ENCODE measurements around the gene TM4SF20.
"Not testable (repeated sequence)": the region's sequence is repeated elsewhere in the genome, so short reads cannot be mapped to it uniquely, and the experiment has no call there.

TM4SF20 gene

DNA sequence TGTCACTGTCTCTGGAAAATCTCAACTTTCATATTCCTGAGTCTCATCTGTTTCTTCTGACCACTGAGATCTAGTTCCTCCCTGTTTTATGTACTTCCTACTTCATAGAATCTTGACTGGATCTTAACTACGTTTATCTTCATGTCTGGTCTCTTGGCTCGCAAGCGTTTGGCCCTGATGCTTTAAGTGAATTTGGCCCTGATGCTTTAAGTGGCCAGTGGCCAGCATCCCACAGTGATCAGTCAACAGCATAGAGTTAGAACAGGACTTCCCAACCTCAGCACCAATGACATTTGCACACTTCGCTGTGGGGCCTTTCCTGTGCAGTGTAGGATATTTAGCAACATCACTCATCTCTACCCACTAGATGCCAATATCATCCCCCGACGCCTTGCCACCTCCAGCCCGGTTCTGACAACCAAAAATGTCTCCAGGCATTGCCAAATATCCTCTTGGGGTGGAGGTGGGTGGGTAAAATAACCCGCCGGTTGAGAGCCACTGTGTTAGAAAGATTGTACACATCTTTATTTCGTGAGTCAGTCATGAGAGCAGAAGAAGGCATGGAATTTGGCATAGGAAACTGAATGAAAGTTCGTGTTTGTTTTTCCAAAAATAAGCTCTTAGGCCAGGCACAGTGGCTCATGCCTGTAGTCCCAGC, 12.2 kb downstream of the TM4SF20 start:
- DNase-seq: no peak

DNA sequence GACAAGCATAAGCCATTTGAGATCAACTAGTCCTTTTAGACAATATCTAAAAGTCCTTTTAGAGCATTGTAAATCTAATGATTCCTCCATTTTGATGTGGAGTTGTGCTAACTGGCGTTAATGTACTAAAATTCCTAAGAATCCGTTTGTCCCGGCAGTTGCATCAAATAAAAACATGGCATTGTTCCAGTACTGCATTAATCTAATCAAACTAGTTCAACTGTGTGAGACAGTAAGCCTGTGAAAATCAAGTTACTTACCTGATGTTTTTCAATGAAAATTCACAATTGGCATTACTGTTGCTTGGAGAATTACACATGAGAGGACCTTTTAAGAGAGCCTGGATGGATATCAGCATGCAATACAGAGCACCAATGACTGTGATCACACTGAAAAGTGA, 13.3 kb downstream of the TM4SF20 start:
- DNase-seq: no peak

DNA sequence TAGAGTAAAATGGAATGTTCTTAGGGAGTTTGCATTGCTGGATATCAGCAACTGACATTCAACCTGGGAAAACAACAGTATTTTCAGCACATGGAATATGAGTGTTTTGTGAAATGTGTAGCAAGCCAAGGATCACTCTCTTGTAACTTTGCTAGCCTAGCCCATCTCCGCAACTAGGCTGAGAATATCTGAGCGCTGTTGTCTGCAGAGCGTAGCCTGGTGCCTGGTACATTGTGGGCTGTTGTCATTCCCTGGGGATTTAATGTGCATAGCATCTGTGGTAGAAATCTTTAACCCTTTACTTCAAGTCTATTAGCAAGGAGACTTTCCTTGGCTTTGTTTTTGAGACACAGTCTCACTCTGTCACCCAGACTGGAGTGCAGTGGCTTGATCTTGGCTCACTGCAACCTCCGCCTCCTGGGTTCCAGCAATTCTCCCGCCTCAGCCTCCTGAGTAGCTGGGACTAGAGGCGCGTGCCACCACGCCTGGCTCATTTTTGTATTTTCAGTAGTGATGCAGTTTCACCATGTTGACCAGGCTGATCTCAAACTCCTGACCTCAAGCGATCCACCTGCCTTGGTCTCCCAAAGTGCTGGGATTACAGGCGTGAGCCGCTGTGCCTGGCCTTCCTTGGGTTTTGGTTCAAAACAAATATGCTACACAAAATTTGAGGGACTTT, 14.4 kb downstream of the TM4SF20 start:
- DNase-seq: not testable (repeated sequence)

DNA sequence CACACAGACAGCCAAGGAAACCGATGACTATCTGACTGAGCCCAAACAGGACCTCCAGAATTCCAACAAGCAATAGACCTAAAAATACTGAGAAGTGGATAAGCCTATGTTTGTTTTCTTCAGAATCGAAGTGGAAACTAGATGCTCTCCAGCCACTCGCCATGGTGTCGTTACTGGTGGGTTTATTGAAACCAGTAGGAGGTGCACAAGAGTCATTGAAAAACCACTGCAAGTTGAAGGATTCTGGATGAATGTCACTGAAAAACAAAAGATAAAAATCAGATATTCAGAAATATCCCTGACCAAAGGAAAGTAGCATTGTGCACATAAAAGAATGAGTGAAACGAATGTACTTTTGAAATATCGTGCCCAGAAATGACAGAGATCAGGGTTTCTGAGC, 15.3 kb downstream of the TM4SF20 start:
- no peak for DNase-seq

DNA sequence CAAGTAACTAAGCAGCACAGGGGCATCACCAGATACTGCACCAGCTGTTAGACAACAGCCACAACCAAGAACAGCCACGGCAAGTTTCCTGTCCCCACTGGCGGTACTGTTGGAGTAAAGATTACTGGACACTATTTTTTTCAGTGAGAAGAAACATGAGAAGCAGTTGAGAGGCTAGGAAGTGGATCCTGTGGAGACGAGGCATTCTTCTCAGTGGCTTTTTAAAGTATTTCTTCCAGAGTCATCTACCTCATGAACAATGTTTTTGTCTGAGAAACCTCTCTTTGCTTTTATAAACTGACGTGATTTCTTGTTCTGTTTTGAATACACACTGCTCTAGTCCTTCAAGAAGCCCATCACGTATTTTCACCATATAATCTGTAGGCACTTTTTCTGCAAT, 18.8 kb downstream of the TM4SF20 start:
- DNase-seq: no peak

DNA sequence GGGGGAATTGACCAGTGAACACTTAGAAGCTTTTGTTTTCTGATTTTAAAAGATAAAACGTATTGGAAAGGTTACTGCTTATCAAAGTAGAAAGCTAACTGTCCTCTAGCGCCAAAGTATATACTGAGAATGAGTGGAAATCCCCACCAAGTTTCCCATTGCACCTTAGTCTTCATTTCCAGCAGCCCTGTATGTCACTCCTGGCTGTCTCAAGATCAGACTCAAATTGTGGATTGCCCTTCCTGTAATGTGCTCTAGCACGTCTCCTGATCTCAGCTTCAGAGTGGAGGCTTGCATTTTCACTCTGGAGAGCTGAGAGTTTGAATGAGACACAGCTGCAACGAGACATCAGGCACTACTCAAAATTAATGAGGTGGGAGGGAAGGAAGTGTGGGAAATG, 27.5 kb downstream of the TM4SF20 start:
- no peak for DNase-seq

DNA sequence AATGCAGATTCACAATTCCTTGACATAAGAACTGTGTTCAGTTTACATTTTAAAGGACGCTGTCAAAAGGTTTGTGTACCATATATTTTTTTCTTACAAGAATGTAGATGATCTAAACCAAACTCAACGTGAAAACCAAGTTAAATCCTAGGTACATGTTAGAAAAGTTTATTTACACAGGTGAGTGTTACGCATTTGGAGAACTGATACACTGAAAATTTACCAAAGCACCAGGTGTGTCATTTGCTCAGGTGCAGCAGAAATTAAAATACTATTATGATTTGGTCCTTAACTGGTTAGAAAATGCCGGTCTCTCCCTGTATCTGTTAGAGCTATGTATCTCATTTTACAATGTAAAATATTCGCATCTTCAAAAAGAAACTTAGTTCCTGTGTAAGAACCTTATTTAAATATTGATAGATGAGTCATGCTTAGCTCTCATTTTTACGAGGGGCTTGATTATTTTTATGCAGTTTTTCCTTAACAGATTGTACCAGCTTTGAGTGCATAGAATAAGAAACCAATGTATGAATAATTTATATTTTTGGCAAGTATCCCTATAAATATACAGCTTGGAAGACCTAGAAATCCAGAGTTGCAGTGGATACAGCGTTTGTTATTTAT, 29.0 kb downstream of the TM4SF20 start:
- no peak for DNase-seq

DNA sequence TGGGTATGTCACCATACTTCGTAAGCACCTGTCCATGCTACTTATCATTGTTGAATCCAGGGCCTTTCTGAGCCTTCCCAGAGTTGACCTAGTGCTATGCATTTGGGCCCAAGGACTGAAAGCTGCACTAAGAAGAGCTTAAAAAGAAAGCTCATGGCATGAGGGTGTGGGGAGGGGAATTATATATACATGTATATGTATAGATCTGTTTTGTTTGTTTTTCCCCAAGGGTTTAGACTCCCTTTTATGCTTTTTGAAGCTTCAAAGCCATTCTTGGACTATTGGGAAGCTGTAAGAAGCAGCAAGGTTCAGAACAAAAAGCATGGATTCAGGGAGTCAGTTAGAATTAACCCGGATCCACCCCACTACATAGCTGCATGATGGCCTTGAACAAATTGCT, 30.8 kb downstream of the TM4SF20 start:
- DNase-seq: no peak

DNA sequence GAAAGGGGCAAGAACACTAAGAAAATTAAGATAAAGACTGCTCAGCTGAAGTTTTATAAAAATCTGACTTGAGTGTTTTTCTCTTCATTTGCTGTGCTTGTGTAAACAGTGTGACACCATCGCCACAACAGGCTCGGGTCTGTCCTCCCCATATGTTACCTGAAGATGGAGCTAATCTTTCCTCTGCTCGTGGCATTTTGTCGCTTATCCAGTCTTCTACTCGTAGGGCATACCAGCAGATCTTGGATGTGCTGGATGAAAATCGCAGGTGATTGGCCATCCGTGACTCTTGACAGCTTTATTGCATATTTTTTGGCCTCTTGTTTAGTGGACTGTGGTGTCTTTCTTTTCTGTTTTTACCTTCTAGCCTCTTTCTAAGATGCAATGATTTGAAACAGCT, 32.0 kb downstream of the TM4SF20 start:
- DNase-seq: no peak

DNA sequence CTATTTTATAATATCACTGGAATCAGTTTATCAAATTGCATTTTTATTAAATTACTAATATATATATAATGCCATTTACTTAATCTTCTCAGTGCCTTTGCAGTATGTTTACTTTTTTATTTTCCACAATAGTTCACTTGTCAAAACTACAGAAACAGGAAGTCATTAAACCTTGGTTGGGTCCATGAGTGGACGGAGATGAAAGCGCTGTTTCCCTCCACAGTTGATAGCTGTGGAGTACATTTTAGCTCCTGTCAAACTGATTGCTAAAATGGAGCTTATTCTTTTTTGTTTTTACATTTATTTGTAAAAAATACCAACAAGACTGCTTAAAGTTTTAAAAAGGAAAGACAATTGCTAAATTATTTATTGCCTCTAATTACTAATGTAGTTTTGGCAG, 34.9 kb downstream of the TM4SF20 start:
- DNase-seq: no peak

DNA sequence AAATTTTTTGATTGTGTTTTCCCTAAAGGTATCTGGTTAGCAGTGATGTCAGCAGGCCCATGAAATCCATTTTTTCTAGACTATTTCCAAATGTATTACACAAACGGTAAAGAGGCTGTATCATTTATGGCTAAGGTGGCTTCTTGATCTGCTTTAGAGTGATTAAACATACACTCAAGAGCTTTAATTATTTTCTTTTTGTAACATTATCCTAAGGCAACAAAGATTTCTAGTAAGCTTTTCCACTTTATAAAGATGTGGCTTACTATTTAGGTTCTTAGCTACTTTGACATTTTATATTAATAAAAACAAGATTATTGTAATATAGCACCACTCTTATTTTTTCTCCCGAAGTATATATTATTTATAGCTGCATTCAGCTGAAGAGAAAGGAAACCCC, 37.6 kb downstream of the TM4SF20 start:
- no peak for DNase-seq

DNA sequence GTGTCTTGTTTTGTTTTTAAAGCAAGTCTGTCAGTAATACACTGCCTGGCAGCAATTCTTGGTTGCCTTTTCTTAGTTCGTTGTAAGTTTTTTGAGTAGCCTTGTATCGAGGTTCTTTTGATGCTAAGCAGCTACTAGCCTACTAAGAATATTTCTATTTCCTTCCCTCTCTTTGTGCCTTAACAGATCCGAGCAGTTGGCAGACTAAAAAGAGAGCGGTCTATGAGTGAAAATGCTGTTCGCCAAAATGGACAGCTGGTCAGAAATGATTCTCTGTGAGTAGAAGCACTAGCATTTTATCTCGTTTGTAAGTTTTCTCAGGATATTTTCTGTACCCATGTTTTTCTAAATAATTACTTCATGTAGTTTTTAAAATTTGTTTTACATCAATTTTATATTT, 39.0 kb downstream of the TM4SF20 start:
- no peak for DNase-seq

DNA sequence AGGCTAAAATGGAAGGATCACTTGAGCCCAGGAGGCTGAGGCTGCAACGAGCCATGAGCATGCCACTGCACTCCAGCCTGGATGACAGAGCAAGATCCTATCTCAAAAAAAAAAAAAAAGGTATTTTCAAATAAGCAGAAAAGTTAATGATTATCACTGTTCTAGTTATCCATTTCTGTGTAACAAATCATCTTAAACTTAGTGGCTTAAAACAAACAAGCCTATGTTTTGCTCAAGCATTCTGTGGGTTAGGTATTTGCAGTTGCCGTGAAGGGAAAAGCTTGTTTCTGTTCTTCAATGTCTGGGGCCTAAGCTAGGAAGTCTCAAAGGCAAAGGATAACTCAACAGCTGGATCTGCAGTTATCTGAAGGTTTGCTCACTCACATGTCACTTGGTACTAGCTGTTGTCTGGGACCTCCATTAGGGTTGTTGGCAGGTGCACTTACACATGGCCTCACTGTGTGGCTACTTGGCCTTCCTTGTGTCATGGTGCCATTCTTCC, 40.0 kb downstream of the TM4SF20 start:
- DNase-seq: no peak

DNA sequence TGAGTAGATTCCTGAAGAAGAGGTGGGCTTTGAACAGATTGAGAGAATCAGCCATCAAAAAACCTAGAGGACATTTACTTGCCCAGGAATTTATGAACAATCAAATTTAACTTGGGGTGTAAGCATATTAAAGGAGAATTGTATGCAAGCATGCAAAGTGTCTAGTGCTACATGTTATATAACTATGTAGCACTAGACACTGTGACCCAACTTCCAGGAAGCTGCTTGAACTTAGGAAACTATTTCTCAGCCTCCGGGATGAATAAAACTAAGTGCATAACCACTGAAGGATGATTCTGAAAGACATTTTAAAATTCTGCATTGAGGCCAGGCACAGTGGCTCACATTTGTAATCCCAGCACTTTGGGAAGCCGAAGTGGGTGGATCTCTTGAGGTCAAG, 41.7 kb downstream of the TM4SF20 start:
- DNase-seq: no peak

DNA sequence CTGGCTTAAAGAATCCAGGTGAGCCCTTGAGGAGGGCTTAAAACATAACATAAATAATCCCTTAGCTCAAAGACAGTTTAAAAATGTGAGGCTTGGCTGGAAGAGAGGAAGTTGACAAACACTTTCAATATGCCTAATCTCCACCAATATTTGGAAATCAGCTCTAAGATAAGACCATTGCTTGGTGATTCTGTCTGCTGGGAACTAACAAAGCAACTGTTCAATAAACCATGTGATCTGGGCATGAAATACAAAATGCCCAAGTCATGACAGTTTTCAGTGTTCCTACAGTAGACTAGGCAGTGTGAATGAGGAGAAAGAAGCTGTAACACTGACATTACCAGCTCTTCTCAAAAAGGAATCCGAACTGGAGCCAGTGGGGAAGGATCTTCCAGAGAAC, 43.4 kb downstream of the TM4SF20 start:
- DNase-seq: peak; percentile 39

DNA sequence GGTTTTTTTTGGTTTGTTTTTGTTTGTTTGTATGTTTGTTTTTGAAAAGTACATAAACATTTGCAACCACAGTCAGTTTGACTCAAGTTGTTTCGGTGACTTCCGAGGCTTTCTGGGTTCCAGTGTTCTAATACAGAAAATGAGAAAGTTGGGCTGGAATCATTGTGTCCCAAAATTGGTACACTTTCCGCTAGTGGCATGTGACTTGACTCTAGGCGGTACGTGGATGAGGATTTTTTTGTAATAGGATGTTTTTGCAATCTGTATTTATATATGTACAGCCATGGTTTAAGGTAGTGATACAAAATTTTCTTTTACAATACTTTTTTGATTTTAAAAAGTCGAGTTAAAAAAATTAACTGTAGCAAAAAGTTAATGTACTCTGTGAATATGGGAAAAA, 52.3 kb downstream of the TM4SF20 start:
- no peak for DNase-seq

DNA sequence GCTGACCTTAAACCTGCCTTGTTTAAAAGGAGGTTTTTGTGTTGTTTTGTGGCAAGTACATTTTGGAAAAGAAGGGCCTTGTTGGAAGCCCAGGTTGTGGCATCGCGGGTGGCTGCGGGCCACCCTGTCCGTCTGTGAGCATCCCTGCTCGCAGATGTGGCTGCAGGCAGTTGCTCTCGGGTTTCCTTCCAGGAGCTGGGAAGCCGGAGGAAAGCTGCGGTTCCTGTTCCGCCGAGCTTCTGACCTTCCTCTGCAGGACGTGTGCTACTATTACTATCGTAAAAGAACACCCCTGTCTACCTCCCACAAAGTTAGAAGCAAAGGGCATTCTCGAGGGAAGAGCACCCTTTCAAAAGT, 53.3 kb downstream of the TM4SF20 start:
- DNase-seq: no peak

DNA sequence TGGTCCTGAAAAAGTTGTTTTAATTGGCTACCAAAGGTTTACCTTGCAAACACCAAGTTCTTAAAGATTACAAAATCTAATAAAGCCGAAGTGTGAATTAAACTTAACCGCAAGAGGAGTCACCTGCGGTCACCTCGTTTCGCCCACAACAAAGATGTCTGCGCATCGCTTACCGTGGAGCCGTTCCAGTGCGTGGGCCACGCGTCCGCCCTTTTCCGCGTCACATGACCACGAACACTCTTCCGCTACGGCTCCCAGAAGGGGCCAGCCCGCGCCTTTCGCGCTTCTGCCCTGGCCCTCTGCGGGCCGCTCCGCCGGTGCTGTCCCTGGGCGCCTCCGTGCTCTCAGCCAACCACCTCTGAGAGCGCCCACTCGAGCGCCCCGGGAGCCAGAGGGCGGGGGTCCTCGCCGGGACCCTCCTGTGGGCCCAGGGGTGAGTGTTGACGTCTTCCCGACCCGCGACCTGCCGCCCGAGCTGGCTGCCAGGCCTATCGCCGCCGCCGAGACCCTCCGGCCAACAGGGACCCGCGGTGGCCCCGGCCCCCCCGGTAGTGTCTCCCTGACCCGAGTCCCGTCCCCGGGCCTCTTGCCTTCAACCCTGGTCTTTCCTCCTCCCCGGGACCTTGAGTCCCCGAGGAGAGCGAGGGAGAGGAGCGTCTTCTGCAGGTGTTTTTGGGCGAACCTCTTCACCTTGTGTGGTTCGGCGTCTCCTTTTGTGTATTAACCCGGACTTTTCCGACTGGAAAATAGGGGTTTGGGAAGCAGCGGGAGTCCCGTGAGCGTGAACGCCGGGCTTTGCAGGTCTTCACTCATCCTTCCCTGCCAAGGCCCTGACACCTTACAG, 53.9 kb downstream of the TM4SF20 start, which contains the start of gene MFF:
Gene MFF (plus strand): TSS at position 257 of the 844 bp plus-strand sequence. CDS start 5,415 bp downstream, outside the sequence.
- DNase-seq: peak; percentile 50

DNA sequence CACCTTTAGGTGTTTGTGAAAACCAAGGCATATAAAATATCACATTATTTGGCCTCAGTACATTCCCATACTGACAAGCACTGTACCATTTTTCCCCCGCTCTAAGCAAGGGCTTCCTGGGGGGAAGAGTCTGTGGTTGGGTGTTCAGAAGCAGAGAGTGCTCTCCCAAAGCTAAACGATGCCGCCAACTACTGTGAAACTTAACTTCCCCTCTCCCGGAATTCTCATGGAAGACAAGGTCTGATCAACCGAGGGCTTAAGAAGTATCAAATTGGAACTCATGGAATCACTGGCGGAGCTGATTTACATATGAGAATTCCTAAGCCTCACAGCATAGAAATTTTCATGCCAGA, 54.5 kb downstream of the TM4SF20 start:
- no peak for DNase-seq

DNA sequence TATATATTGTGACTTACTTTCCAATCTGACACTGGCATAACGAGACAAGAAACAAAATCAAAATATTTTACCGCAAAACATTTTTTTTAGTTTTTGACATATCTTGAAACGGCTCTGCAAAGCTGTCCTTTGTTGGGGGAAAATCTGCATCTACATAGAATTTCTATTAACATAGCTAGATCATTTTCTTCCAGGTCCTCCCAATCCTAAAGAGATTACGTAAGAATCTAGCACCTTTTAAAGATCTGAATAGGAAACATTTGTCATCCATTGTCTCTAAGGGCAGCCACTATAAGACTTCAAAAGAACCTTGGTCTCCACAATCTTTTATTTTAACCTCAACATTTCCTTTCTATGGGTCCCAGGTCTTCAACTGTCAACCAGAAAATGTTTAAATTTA, 55.3 kb downstream of the TM4SF20 start:
- no peak for DNase-seq

DNA sequence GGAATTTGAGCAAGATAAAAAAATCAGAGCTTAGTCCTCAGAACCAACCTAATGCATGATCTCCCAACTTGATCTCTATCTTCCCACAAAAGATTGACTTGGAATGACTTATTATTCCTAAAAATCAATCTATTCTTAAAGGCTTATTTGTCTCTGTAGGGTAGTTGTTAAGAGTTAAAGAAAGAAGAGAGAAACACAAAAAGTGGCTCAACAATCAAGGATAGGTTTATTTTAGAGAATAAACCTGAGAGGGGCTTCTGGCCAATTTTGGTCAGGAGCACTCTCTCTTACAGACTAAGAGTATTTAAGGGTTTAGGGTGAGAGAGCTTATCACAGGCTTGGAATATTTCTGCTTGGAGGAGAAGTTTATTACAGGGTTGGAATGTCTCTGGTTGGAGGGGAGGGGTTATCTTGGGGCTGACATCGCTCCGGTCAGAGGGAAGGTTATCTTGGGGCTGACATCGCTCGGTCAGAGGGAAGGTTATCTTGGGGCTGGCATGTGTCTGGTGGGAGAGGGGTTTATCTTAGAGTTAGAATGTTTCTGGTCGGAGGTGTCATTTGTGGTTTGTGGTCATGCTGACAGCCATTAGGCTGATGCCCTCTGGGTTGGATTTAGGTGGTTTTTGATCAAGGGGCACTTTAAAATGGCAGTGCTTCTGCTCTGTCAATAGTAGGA, 56.4 kb downstream of the TM4SF20 start:
- DNase-seq: no peak

DNA sequence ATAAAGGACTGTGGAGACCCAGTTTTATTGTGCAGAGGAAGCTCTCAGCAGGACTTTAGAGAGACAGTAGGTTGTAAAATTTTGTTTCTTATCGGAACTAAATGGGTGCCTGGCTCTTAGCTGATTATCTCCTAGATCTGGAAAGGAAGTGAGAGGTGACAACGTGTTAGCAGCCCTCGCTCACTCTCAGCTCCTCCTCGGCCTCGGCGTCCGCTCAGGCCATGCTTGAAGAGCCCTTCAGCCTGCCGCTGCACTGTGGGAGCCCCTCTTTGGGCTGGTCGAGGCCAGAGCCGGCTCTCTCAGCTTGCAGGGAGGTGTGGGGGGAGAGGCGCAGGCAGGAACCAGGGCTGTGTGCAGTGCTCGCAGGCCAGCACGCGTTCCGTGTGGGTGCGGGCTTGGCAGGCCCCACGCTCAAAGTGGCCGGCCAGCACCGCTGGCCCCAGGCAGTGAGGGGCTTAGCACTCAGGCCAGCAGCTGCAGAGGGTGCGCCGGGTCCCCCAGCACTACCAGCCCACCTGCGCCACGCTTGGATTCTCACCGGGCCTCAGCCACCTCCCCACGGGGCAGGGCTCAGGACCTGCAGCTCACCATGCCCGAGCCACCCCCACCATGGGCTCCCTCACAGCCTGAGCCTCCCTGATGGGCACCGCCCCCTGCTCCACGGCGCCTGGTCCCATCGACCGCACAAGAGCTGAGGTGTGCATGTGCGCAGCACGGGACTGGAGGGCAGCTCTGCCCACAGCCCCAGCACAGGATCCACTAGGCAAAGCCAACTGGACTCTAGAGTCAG, 58.6 kb downstream of the TM4SF20 start:
- DNase-seq: no peak

Data from SIG-M5 (cell line).